ENCODE data around the gene FBLN7. TPM values are rescaled to one million over a fixed set of nuclear protein-coding genes. Genes with fewer than 3 reads are reported as not detected.

The FBLN7 gene
- total RNA-seq, 1 donor from 2014 or later, result 17.0 TPM

- Mint-ChIP-seq H3K36me3 (ENCODE audit: low read depth) (no peaks in the 10 kb centered on the region), H3K4me1 (ENCODE audit: low read depth) (no peaks in the 10 kb centered on the region), H3K9me3 (no peaks in the 10 kb centered on the region), H3K4me3 (ENCODE audit: low read depth) (no peak overlapping the region), H3K27ac (no peak overlapping the region), H3K27me3 (ENCODE audit: low read depth) (peaks cover 15% of the 10 kb centered on the region)
- no peak for DNase-seq (ENCODE audit: low spot score)
- intact Hi-C loops (cut with micrococcal nuclease), result no loop called here
Measured at GRCh38 chr2:112144966-112145365, 6.8 kb downstream of the FBLN7 start.

GRCh38 chr2:112147382-112148168, 9.4 kb downstream of the FBLN7 start:
- DNase-seq (ENCODE audit: low spot score), result no peak

GRCh38 chr2:112148477-112148876, 10.3 kb downstream of the FBLN7 start:
- intact Hi-C loops (cut with micrococcal nuclease), result no loop called here
- H3K36me3 Mint-ChIP-seq (ENCODE audit: low read depth), result no peaks in the 10 kb centered on the region
- peaks cover 5% of the 10 kb centered on the region for H3K4me1 Mint-ChIP-seq (ENCODE audit: low read depth)
- no peak for DNase-seq (ENCODE audit: low spot score)
- no peak overlapping the region for H3K4me3 Mint-ChIP-seq (ENCODE audit: low read depth)
- no peak overlapping the region for H3K27ac Mint-ChIP-seq
- H3K27me3 Mint-ChIP-seq (ENCODE audit: low read depth), result peaks cover 4% of the 10 kb centered on the region
- no peaks in the 10 kb centered on the region for H3K9me3 Mint-ChIP-seq

More at GRCh38 chr2:112147382-112148168, 9.4 kb downstream of the FBLN7 start:
- Mint-ChIP-seq H3K36me3 (ENCODE audit: low read depth) (no peaks in the 10 kb centered on the region), H3K4me3 (ENCODE audit: low read depth) (no peak overlapping the region), H3K9me3 (no peaks in the 10 kb centered on the region), H3K4me1 (ENCODE audit: low read depth) (no peaks in the 10 kb centered on the region), H3K27me3 (ENCODE audit: low read depth) (peaks cover 4% of the 10 kb centered on the region), H3K27ac (no peak overlapping the region)
- intact Hi-C loops (cut with micrococcal nuclease), result no loop called here

- Mint-ChIP-seq H3K4me1 (ENCODE audit: low read depth) (peaks cover 6% of the 10 kb centered on the region), H3K4me3 (ENCODE audit: low read depth) (no peak overlapping the region), H3K36me3 (ENCODE audit: low read depth) (no peaks in the 10 kb centered on the region), H3K27ac (no peak overlapping the region), H3K9me3 (no peaks in the 10 kb centered on the region), H3K27me3 (ENCODE audit: low read depth) (peaks cover 4% of the 10 kb centered on the region)
- DNase-seq (ENCODE audit: low spot score), result no peak
- intact Hi-C loops (cut with micrococcal nuclease), result no loop called here
Measured at GRCh38 chr2:112149194-112149593, 11.0 kb downstream of the FBLN7 start.

GRCh38 chr2:112149866-112150435, 11.8 kb downstream of the FBLN7 start:
- peaks cover 9% of the 10 kb centered on the region for H3K4me1 Mint-ChIP-seq (ENCODE audit: low read depth)
- peaks cover 4% of the 10 kb centered on the region for H3K27me3 Mint-ChIP-seq (ENCODE audit: low read depth)
- no peak overlapping the region for H3K27ac Mint-ChIP-seq
- H3K36me3 Mint-ChIP-seq (ENCODE audit: low read depth), result no peaks in the 10 kb centered on the region
- no peak for DNase-seq (ENCODE audit: low spot score)
- intact Hi-C loops (cut with micrococcal nuclease), result loop anchor here (5.0 kb wide), 1 partner anchor 37 kb away; no protein-coding TSS in a partner anchor
- no peak overlapping the region for H3K4me3 Mint-ChIP-seq (ENCODE audit: low read depth)
- no peaks in the 10 kb centered on the region for H3K9me3 Mint-ChIP-seq

GRCh38 chr2:112150447-112150846, 12.3 kb downstream of the FBLN7 start:
- intact Hi-C loops (cut with micrococcal nuclease), result loop anchor here (5.0 kb wide), 1 partner anchor 37 kb away; no protein-coding TSS in a partner anchor
- Mint-ChIP-seq H3K27me3 (ENCODE audit: low read depth) (peaks cover 4% of the 10 kb centered on the region), H3K4me3 (ENCODE audit: low read depth) (no peak overlapping the region), H3K27ac (no peak overlapping the region), H3K9me3 (no peaks in the 10 kb centered on the region), H3K4me1 (ENCODE audit: low read depth) (peaks cover 14% of the 10 kb centered on the region), H3K36me3 (ENCODE audit: low read depth) (no peaks in the 10 kb centered on the region)
- no peak for DNase-seq (ENCODE audit: low spot score)

- no peak for DNase-seq (ENCODE audit: low spot score)
- intact Hi-C loops (cut with micrococcal nuclease), result loop anchor here (5.0 kb wide), 1 partner anchor 36 kb away; no protein-coding TSS in a partner anchor
- H3K4me3 Mint-ChIP-seq (ENCODE audit: low read depth), result no peak overlapping the region
Measured at GRCh38 chr2:112150851-112151250, 12.7 kb downstream of the FBLN7 start.

GRCh38 chr2:112151271-112151670, 13.1 kb downstream of the FBLN7 start:
- H3K4me1 Mint-ChIP-seq (ENCODE audit: low read depth), result peaks cover 22% of the 10 kb centered on the region
- H3K27me3 Mint-ChIP-seq (ENCODE audit: low read depth), result peaks cover 4% of the 10 kb centered on the region
- no peak for DNase-seq (ENCODE audit: low spot score)
- no peak overlapping the region for H3K4me3 Mint-ChIP-seq (ENCODE audit: low read depth)
- H3K9me3 Mint-ChIP-seq, result no peaks in the 10 kb centered on the region
- intact Hi-C loops (cut with micrococcal nuclease), result loop anchor here (5.0 kb wide), 1 partner anchor 36 kb away; no protein-coding TSS in a partner anchor
- H3K27ac Mint-ChIP-seq, result no peak overlapping the region
- no peaks in the 10 kb centered on the region for H3K36me3 Mint-ChIP-seq (ENCODE audit: low read depth)

More at GRCh38 chr2:112150851-112151250, 12.7 kb downstream of the FBLN7 start:
- no peaks in the 10 kb centered on the region for H3K9me3 Mint-ChIP-seq
- no peak overlapping the region for H3K27ac Mint-ChIP-seq
- H3K27me3 Mint-ChIP-seq (ENCODE audit: low read depth), result peaks cover 4% of the 10 kb centered on the region
- no peaks in the 10 kb centered on the region for H3K36me3 Mint-ChIP-seq (ENCODE audit: low read depth)
- peaks cover 18% of the 10 kb centered on the region for H3K4me1 Mint-ChIP-seq (ENCODE audit: low read depth)

- H3K36me3 Mint-ChIP-seq (ENCODE audit: low read depth), result no peaks in the 10 kb centered on the region
- H3K27me3 Mint-ChIP-seq (ENCODE audit: low read depth), result peaks cover 2% of the 10 kb centered on the region
- H3K9me3 Mint-ChIP-seq, result no peaks in the 10 kb centered on the region
- peaks cover 27% of the 10 kb centered on the region for H3K4me1 Mint-ChIP-seq (ENCODE audit: low read depth)
- no peak overlapping the region for H3K4me3 Mint-ChIP-seq (ENCODE audit: low read depth)
- H3K27ac Mint-ChIP-seq, result no peak overlapping the region
- intact Hi-C loops (cut with micrococcal nuclease), result loop anchor here (5.0 kb wide), 1 partner anchor 35 kb away; no protein-coding TSS in a partner anchor
- DNase-seq (ENCODE audit: low spot score), result no peak
Measured at GRCh38 chr2:112151701-112152440, 13.7 kb downstream of the FBLN7 start.

GRCh38 chr2:112152476-112153178, 14.4 kb downstream of the FBLN7 start:
- Mint-ChIP-seq H3K27me3 (ENCODE audit: low read depth) (peaks cover 2% of the 10 kb centered on the region), H3K9me3 (no peaks in the 10 kb centered on the region), H3K27ac (no peak overlapping the region), H3K4me3 (ENCODE audit: low read depth) (no peak overlapping the region), H3K36me3 (ENCODE audit: low read depth) (no peaks in the 10 kb centered on the region), H3K4me1 (ENCODE audit: low read depth) (peaks cover 30% of the 10 kb centered on the region)
- intact Hi-C loops (cut with micrococcal nuclease), result loop anchor here (5.0 kb wide), 1 partner anchor 35 kb away; no protein-coding TSS in a partner anchor
- DNase-seq (ENCODE audit: low spot score), result no peak

GRCh38 chr2:112153179-112153490, 14.9 kb downstream of the FBLN7 start:
- no peak overlapping the region for H3K27ac Mint-ChIP-seq
- H3K4me1 Mint-ChIP-seq (ENCODE audit: low read depth), result peaks cover 30% of the 10 kb centered on the region
- H3K9me3 Mint-ChIP-seq, result no peaks in the 10 kb centered on the region
- H3K36me3 Mint-ChIP-seq (ENCODE audit: low read depth), result no peaks in the 10 kb centered on the region
- peaks cover 2% of the 10 kb centered on the region for H3K27me3 Mint-ChIP-seq (ENCODE audit: low read depth)
- H3K4me3 Mint-ChIP-seq (ENCODE audit: low read depth), result no peak overlapping the region
- intact Hi-C loops (cut with micrococcal nuclease), result loop anchor here (5.0 kb wide), 1 partner anchor 34 kb away; no protein-coding TSS in a partner anchor
- DNase-seq (ENCODE audit: low spot score), result no peak

GRCh38 chr2:112153501-112153900, 15.3 kb downstream of the FBLN7 start:
- H3K27ac Mint-ChIP-seq, result no peak overlapping the region
- H3K4me3 Mint-ChIP-seq (ENCODE audit: low read depth), result no peak overlapping the region
- peaks cover 30% of the 10 kb centered on the region for H3K4me1 Mint-ChIP-seq (ENCODE audit: low read depth)
- intact Hi-C loops (cut with micrococcal nuclease), result loop anchor here (5.0 kb wide), 1 partner anchor 34 kb away; no protein-coding TSS in a partner anchor
- no peak for DNase-seq (ENCODE audit: low spot score)
- peaks cover 2% of the 10 kb centered on the region for H3K27me3 Mint-ChIP-seq (ENCODE audit: low read depth)
- H3K36me3 Mint-ChIP-seq (ENCODE audit: low read depth), result no peaks in the 10 kb centered on the region
- H3K9me3 Mint-ChIP-seq, result no peaks in the 10 kb centered on the region

Measured in activated T-helper 2 cell treated with anti-CD3 and anti-CD28 coated beads, Interferon-gamma antibody, Interleukin-2, Interleukin-4, amounts not matched to agents 10 μg/mL and 5 μg/mL and 100 μg/mL, durations not matched to agents 14 hours and 24 hours and 36 hours (primary cell).